NB4 (cell line): ENCODE results near the gene DHCR24.

Experiments
- CTCF ChIP-seq: IDR thresholded peaks from one replicate; pipeline ENCODE4 v1.5.1; 2012; ENCODE audit warnings: low read depth, low read length
- MAX ChIP-seq: IDR thresholded peaks from 2 replicates; pipeline ENCODE4 v1.6.1; 2011; ENCODE audit warnings: low read depth, low read length
- POLR2A ChIP-seq: IDR thresholded peaks from 2 replicates; pipeline ENCODE4 v1.6.1; 2011; ENCODE audit warnings: mild to moderate bottlenecking; ENCODE audit not compliant: insufficient read length; ENCODE audit errors: extremely low read depth

DNA sequence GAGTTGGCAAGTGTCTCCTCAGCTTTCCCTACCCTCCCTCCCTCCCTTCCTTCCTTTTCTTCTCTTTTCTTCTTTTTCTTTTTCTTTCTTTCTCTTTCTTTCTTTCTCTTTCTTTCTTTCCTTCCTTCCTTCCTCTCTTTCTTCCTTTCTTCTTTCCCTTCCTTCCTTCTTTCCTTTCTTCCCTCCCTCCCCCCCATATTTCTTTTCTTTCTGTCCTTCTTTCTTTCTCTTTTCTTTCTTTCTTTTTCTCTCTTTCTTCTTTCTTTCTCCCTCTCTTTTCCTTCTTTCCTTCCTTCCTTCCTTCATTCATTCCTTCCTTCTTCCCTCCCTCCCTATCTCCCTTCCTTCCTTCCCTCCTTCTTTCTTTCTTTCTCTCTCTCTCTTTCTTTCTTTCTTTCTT, 67.3 kb downstream of the DHCR24 start:
- TF ChIP-seq CTCF (no peak), POLR2A (no peak), MAX (no peak)
